GM18517 (cell line): ENCODE measurements around the gene PLCG2.
"Not testable (repeated sequence)": the region's sequence is repeated elsewhere in the genome, so short reads cannot be mapped to it uniquely, and the experiment has no call there.

ENCODE experiments used
- ATAC-seq: cut with Tn5 transposase; IDR thresholded peaks from one replicate; pipeline ENCODE4 v1.9.1; 2021; ENCODE audit warnings: mild to moderate bottlenecking, moderate library complexity; ENCODE audit not compliant: unreplicated experiment

Gene PLCG2

DNA sequence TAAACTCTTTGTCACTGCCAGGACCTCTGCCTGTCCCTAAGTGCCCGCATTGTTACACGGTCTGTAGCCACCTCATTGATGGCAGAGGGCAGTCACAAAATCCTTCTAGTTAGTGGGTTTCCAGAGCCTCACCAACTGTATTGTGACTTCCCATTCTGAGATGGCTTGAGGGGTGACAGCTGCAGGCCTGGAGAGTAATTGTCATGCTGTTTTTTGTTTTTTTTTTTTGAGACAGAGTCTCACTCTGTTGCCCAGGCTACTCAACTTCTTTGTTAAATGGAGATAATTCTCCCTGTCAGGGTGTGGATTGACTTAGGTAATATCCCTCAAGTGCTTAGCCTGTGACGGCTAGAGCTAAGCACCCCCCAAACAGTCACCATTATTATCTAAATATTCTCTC is 154.3 kb downstream of the PLCG2 start:
- no peak for ATAC-seq

DNA sequence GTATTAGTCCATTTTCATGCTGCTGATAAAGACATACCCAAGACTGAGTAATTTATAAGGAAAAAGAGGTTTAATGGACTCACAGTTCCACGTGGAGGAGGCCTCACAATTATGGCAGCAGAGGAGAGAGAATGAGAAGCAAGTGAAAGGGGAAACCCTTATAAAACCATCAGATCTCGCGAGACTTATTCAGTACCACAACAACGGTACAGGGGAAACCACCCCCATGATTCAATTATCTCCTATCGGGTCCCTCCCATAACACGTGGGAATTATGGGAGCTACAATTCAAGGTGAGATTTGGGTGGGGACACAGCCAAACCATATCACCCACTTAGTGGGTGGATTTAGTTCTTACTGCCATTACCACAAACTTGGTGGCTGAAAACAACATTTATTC is 155.6 kb downstream of the PLCG2 start:
- not testable (repeated sequence) for ATAC-seq

DNA sequence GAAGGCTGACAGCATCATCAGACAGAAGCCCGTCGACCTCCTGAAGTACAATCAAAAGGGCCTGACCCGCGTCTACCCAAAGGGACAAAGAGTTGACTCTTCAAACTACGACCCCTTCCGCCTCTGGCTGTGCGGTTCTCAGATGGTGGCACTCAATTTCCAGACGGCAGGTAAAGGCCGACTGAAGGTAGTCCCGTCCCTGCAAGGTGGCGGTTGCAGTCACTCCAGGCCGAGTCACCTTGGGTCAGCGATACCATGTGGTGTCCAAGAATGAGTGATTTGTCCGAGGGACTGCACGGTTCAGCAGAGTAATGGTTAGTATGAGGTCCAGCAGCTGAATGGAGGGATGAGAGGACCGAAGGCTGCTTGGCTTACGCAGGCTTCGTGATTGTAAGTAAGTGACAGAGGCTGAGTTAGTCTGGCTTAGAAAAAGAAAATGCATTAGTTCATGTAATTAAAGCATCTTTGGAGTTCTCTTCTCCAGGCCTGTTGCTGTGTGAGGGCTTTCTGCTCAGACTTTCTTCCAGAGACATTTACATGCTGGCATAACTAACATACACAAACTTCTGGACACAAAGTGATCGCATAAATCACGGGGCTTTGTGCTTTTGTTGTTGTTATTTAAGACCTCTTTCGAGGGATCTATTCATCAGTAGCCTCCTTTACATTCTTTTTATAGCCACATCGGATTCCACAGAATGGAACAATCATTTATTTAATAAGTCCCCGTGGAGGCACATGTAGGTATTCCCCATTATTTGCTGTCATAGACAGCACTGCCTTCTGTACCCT is 157.3 kb downstream of the PLCG2 start:
- ATAC-seq, result no peak

DNA sequence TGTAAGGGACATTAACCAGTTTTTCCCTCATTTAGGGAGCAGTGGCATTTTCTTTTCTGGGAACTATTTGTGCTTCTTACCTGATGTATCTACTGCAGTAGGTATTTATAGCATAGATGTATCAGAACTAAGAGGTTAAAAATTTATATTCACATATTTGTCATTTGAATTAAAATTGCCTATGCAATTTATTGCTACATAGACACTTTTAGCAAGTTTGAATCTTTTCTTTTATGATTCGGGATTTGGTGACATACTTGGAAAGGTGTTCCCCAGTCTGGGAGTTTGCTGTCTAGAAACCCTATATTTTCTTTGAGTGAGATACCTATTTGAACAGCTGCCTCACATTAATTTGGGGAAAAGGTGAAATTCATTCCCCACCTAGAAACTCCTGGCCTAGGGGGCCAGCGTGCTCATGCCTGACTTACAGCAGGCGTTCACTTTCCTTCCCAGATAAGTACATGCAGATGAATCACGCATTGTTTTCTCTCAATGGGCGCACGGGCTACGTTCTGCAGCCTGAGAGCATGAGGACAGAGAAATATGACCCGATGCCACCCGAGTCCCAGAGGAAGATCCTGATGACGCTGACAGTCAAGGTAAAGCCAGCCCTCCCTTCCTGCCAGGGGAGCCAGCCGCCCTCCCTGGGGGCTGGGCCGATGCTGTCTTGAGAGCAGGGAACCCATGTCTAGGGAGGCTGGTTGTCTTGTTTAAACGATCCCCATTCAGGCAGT is 158.4 kb downstream of the PLCG2 start:
- ATAC-seq, result no peak

DNA sequence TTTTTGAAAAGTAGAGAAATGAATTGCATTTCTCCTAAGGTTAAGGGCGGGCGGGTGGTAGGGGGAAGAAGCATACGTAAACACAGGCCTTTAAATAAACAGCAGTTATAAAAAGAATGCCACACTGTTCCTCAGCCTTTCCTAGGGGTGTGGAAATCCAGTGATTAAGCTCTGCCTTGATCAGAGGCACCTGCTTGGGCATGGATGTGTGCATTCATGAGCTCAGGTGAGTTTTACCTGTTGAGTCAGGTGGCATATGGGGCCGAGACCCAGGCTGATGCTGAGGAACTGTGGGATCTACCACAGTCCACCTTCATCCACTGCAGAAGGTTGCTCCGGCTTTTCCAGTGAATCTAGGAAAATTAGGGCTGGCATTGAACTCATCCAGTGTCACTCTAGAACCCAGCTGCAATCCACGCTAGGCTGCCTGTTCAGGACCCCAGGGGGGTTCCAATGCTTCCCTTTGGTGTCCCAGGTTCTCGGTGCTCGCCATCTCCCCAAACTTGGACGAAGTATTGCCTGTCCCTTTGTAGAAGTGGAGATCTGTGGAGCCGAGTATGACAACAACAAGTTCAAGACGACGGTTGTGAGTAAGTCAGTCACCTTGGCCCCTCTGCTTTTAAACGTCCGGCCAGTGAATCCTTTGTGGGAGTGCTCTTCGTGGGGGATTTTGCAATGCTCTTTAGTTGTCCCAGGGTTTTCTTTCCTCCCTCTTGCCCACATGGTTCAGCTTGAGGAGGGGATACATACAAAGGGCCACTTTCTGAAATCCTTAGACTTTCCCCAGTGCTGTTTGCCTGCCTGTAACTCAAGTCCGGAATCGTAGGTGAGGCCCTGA is 159.5 kb downstream of the PLCG2 start:
- no peak for ATAC-seq

DNA sequence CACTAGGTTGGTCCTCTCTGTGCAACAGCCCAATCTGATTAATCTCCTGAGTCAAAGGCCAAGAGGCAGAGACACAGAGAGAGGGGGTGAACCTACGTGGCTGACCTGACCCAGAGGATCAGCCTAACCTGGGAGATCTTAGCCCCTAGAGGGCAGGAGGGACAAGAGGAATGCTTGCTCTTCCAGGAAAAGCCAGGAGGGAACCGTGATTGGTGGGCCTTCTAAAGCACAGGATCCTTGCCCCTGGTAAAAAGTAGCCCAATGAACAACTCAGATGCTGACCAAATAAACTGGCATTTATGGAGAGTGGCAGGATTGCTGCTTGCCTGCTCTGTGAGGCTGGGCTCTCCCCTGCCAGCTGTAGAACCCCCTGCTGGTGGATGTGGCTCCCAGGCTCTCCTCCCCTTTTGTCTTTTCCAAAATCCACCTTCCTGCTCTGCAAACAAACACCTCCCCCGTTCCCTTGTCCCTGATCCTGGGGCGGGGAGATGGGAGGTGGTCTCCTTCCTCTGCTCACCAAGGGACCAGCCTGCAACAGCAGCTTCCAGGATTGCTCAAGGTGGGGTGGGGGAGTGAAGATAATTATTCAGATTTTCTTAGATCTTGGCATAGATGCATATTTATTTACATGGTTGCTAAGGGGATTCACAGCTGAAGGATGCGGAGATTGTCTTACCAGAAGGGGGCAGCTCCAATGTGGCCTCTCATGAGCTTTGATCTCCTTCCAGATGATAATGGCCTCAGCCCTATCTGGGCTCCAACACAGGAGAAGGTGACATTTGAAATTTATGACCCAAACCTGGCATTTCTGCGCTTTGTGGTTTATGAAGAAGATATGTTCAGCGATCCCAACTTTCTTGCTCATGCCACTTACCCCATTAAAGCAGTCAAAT is 160.3 kb downstream of the PLCG2 start:
- ATAC-seq, result no peak

DNA sequence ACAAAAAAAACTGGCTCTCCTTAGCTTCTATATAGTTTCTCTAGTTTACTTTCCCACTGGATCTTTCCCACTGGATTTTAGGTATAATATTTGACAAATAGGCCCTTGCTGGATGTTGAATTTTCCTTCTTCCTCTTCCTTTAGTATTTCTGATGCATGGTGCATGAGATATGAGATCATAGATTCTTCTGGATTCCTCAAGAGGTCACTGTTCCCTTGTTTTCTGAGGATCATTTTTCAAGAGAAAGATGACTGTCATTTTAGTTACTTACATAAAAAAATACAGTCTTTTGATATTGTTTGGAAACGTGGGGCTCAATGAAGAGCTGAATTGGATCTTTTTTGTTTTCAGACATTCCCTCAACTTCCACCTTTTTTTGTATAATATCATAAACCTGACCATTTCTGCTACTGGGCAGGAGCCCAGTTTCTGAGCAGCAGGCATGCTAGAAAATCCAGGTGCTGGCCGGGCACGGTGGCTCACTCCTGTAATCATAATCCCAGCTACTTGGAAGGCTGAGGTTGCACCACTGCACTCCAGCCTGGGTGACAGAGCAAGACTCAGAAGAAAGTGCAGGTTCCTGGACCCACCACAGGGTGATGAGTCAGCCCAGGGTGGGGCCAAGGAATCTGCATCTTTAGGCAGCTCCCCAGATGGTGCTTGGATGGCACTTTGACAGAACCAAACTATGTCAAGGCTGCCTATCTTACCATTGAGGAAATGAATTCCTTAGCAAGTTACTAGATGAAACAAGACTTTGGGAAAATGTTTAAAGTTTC is 161.9 kb downstream of the PLCG2 start:
- no peak for ATAC-seq

DNA sequence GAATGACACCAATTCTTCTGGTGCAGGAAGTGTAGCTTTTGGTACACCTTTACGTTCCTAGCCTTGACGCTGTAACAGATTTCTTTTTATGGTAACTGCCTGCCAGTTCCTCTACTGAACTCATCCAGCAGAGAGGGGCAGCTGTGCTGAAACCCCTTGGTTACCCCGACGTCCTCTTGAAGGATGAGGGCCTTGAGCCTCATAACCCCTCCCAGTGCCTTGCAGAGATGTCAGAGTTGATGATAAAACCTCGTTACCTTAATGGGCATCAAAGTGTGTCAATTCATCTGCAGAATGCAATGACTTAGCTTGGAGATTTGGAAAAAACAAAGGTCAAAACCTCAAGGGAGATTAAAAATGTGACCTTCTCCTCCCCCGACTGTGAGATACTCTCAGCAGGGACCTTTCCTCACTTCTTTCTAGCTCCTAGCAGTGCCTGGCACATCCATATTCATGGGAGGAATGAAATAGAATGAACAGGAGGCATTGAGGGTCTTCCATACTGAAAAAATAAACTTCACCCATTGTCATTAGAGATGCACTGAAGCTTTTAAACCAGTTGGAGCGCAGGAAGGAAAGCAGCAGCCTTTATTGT is 163.0 kb downstream of the PLCG2 start:
- no peak for ATAC-seq

DNA sequence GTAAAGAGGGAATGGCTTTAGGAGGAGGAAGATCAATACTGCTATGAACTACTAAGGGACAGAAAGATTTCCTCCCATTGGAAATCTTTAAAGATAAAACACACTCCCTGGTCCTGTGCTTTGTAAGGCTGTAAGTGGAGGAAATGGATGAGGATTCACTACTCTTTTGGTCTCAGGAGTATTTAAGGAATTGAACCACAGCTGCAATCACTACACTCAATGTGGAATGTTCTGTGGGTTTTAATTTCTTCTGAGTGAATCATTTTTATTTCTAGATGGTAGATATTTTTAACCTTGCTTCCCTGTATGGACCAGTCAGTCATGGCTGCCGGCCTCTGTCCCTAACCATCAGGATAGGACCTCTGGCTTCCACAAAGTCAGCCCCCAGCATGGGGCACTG is 166.6 kb downstream of the PLCG2 start:
- ATAC-seq, result no peak

DNA sequence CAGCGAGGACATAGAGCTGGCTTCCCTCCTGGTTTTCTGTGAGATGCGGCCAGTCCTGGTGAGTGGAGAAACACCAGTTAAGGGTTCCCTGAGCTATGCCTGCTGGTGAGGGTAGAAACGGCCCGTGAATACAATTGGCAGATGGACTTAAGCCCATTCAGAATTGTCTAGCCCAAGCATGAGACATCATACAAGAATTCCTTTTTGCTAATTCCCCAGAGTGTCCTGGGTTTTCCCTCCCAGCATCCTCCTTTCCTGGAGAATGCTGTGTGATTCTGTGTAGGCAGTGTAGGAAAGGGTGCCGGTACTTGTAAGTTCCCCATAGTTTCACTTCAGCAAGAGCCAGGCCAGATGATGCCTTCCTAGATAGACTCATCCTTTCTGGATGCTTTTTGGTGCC is 167.1 kb downstream of the PLCG2 start:
- no peak for ATAC-seq

DNA sequence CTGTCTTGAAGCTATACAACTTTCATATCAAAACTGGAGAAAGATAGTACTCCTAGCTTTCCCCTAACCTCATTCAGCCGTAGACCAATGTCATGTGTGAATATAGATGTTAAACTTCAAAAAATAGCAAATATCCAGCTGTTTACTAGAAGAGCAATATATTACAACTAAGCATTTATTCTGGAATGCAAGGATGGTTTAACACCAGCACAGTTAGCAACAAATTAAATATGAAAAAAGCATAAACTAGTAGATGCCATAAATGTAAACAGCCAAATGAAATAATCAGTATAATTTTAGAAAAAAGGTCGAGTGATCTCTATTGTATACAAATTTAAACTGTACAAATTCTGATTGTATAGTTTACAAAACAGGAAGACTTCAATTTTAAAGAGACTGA is 172.5 kb downstream of the PLCG2 start:
- no peak for ATAC-seq

DNA sequence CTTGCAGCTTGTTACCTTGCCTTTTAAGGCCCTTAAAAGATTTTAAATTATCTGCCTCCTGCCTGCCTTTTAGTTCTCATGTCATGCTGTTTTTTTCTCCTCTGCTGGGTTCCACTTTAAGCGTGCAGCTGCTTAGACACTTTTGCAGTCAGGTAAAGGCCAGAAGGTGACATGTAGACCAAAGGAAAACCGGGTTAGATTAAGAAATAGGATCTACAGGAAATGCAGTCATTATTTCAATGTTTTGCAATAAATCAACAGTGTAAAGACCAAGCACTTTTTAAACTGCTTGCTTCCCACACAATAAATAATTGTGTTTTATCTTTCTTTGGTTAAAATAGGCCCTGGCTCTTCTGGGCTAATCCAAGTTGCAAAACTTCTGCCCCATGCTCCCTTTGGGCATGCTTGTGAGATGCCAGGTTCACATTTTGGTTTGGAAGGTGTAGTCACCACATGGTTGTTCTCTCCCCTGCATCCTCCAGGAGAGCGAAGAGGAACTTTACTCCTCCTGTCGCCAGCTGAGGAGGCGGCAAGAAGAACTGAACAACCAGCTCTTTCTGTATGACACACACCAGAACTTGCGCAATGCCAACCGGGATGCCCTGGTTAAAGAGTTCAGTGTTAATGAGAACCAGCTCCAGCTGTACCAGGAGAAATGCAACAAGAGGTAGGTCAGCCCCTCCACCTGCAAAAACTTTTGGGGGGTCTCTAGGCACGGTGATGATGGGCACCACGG is 177.3 kb downstream of the PLCG2 start:
- no peak for ATAC-seq

DNA sequence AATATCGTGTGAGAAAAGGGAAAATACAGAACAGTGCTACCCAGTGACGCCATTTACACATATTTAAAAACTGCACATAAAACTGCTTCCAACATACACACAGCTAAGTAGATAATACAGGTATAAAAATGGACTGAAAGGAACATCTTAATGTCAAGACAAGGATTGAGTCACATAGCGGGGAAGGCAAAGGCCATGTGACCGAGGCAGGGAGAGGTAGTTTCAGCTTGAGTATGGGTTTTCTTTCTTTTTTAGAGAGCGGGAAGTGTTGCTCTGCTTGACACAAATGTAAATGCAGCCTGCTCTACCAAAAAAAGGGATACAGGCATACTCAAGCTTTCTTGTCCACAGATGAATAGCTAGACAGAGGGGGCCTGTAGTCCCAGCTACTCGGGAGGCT is 185.7 kb downstream of the PLCG2 start:
- no peak for ATAC-seq

DNA sequence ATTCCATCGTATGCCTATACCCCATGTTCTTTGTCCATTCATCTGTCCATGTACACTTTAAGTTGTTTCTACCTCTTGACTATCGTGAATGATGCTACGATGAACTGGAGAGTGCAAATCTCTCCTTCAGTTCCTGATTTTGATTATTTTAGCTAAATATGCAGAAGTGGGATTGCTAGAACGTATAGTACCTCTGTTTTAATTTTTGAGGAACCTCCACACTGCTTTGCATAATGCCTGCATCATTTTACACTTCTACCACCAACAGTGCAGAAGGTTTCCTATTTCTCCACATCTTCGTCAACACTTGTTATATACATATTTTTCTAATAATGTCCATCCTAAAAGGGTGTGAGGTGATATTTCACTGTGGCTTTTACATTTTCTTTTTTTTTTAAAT is 188.3 kb downstream of the PLCG2 start:
- ATAC-seq, result no peak

DNA sequence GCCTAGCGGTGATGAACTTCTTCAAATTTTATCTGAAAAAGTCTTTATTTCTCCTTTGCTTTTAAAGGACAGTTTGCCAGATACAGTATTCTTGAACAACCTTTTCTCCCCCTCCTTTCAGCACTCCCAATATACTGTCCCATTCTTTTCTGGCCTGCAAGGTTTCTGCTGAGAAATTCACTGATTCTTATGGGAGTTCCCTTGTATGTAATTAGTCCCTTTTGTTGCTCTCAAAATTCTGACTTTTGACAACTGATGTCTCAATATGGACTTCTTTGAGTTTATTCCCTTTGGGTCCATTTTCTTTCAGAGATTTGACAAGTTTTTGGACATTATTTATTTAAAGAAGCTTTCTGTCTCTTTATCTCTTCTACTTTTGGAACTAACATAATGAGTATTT is 192.8 kb downstream of the PLCG2 start:
- ATAC-seq, result no peak

DNA sequence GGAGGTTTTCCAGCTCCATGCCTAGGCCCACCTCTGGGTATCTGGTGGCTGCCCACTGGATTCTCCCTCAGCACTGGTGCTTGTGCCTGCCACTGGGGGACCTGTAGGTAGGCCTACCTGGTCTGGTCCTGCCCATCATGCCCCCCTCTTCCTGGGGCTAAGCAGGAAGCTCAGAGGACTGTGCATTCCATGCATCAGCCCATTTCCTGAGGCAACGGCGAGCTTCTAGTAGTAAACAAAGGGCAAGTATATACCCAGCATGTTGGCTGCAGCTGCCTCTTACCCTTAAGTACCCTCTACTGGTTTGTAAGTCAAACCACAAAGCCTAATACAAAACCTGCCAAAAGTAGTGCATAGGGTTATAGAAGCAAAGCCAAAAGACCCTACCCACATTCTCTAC is 194.6 kb downstream of the PLCG2 start:
- no peak for ATAC-seq

DNA sequence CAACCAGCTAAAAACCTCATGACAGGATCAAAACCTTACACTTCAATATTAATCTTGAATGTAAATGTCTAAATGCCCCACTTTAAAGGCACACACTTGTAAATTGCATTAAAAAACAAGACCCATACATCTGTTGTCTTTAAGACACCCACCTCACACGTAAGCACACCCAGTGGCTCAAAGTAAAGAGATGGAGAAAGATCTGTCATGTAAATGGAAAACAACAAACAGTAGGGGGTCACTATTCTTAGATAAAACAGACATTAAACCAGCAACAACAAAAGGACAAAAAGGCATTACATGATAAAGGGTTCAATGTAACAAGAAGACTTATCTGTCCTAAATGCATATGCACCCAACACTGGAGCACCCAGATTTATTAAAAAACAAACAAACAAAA is 196.5 kb downstream of the PLCG2 start:
- no peak for ATAC-seq

DNA sequence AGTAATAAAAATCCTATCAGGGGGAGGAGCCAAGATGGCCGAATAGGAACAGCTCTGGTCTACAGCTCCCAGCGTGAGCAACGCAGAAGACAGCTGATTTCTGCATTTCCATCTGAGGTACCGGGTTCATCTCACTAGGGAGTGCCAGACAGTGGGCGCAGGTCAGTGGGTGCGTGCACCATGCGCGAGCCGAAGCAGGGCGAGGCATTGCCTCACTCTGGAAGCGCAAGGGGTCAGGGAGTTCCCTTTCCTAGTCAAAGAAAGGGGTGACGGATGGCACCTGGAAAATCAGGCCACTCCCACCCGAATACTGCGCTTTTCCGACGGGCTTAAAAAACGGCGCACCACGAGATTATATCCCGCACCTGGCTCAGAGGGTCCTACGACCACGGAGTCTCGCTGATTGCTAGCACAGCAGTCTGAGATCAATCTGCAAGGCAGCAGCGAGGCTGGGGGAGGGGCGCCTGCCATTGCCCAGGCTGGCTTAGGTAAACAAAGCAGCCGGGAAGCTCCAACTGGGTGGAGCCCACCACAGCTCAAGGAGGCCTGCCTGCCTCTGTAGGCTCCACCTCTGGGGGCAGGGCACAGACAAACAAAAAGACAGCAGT is 198.3 kb downstream of the PLCG2 start:
- ATAC-seq, result not testable (repeated sequence)
